ENCODE measurements around the gene GABPB2. TPM values are rescaled to one million over a fixed set of nuclear protein-coding genes. Genes with fewer than 3 reads are reported as not detected.

The GABPB2 gene
- polyA plus RNA-seq, 2 of the 4 experiments (the other 2 are of a cell fraction) = 2.4 to 9.9 TPM

DNA sequence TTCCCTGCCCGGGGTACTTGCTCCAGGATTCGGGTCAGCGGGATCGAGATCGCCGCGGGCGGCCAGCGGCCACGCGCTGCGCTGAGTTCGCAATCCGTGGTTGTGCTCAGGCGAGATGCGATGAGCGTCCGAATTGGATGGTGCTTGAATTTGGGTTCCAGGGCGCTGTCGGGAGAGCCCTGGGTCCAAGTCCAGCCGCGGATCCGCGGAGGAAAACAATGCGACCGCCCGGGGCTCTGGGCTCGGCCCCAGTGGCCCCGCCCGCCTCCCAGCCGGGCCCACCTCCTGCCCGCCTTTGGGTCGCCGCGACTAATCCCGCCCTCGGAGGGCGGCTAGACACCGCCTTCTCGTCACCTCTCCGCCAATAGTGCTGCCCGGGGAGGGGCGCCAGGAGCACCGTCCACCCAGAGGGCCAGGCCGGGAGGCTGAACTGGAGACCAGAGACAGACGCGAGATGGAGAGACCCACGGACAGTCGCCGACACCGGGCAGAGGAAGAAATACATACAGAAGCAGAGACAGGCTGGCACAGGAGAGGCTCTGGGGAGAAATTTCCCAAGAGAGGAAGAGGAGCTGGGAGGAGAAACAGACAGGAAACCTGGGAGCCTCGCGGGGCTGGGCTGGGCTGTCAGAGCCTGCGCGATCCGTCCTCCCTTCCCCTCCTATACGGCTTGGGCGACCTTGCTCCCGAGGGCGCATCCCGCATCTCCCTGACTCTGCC lies 76.0 kb downstream of the GABPB2 start, which contains the start of gene SEMA6C:
Gene SEMA6C (minus strand): TSS at position 220 of the 720 bp plus-strand sequence. CDS start 4,010 bp downstream, outside the sequence.
- DNase-seq (ENCODE audit: low read depth in 1 of 2, low spot score in 1 of 2) (peak; percentile 85 to 88), ATAC-seq (peak; percentile 97 to 99), FAIRE-seq (no peak)
- WGBS (ENCODE audit: missing lambda C conversion rate) = 6% methylated on average over 29 of the region's 61 CpGs
- Histone ChIP-seq H3K27ac (peak within 1 kb of the TSS; percentile 55 to 83), H3K4me3 (peak within 1 kb of the TSS; percentile 66), H3K4me2 (peak within 1 kb of the TSS; percentile 94), H3K9me3 (no peaks in the 10 kb centered on the region), H3K4me1 (peaks cover 10% of the 10 kb centered on the region; the same call in 2 of the 3 replicates)
- CTCF ChIA-PET = no interaction called here
- TF ChIP-seq POLR2A (IDR thresholded peaks at IDR 0.05; ENCODE audit: low read length) (peak; percentile 19; the same call in 1 of the 2 replicates), RAD21 (conservative IDR thresholded peaks at IDR 0.05 in 1 of 2, IDR thresholded peaks at IDR 0.05 in 1 of 2) (no peak), ESRRA (IDR thresholded peaks at IDR 0.05; ENCODE audit: borderline replicate concordance, low read length) (no peak), CEBPB (IDR thresholded peaks at IDR 0.05) (no peak), BHLHE40 (IDR thresholded peaks at IDR 0.05; ENCODE audit: low read depth, low read length) (no peak), PHF8 (IDR thresholded peaks at IDR 0.05; ENCODE audit: borderline replicate concordance, low read depth) (peak; percentile 43; the same call in 1 of the 2 replicates)
- POLR2A ChIA-PET = no interaction called here

DNA sequence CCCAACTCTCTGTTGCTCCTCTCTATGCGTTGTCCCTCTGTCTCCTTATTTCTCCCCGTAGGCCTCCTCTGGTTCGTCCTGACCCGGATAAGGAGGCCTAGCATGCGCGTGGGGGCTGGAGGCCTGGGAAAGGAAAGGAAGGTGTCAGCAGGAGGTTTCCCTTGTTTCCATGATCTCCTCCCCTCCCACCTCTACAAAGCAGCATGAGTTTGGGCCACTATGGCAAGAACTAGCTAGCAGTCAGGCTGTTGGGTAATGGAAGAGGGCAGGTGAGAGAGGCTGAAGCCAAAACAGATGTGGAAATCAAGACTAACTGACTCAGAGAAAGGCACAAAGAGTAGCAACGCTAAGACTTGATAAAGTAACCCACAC lies 76.6 kb downstream of the GABPB2 start:
- no peaks in the 10 kb centered on the region for H3K9me3 ChIP-seq
- ChIA-PET POLR2A (interaction anchor here (0.5 kb wide), 1 partner anchor 45 kb away, joined by 4 read pairs; no protein-coding TSS in a partner anchor), CTCF (no interaction called here)
- DNase-seq (ENCODE audit: low read depth in 1 of 2, low spot score in 1 of 2) = no peak
- peak overlapping the region; percentile 94 for H3K4me2 ChIP-seq
- 64% methylated on average over 7 of the region's 7 CpGs for WGBS (ENCODE audit: missing lambda C conversion rate)
- H3K27ac ChIP-seq = peak overlapping the region in 1 of 2 experiments; percentile 52; a peak in 2 of 6 replicates
- FAIRE-seq = no peak
- TF ChIP-seq, protein P1, sequence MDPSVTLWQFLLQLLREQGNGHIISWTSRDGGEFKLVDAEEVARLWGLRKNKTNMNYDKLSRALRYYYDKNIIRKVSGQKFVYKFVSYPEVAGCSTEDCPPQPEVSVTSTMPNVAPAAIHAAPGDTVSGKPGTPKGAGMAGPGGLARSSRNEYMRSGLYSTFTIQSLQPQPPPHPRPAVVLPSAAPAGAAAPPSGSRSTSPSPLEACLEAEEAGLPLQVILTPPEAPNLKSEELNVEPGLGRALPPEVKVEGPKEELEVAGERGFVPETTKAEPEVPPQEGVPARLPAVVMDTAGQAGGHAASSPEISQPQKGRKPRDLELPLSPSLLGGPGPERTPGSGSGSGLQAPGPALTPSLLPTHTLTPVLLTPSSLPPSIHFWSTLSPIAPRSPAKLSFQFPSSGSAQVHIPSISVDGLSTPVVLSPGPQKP (IDR thresholded peaks at IDR 0.05; ENCODE audit: low read depth, low read length) = no peak
- no peak for TF ChIP-seq NFE2L2 (conservative IDR thresholded peaks at IDR 0.05; ENCODE audit: low read length)
- TF ChIP-seq, protein P2, sequence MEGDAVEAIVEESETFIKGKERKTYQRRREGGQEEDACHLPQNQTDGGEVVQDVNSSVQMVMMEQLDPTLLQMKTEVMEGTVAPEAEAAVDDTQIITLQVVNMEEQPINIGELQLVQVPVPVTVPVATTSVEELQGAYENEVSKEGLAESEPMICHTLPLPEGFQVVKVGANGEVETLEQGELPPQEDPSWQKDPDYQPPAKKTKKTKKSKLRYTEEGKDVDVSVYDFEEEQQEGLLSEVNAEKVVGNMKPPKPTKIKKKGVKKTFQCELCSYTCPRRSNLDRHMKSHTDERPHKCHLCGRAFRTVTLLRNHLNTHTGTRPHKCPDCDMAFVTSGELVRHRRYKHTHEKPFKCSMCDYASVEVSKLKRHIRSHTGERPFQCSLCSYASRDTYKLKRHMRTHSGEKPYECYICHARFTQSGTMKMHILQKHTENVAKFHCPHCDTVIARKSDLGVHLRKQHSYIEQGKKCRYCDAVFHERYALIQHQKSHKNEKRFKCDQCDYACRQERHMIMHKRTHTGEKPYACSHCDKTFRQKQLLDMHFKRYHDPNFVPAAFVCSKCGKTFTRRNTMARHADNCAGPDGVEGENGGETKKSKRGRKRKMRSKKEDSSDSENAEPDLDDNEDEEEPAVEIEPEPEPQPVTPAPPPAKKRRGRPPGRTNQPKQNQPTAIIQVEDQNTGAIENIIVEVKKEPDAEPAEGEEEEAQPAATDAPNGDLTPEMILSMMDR (IDR thresholded peaks at IDR 0.05) = no peak
- no peak for TF ChIP-seq CBX2 (IDR thresholded peaks at IDR 0.05; ENCODE audit: borderline replicate concordance, low read depth)
- TF ChIP-seq FOSL2 (IDR thresholded peaks at IDR 0.05) = no peak
- TF ChIP-seq FOSL2 (CRISPR knock-in tag; IDR thresholded peaks at IDR 0.05) = no peak
- no peak for TF ChIP-seq CEBPB (IDR thresholded peaks at IDR 0.05)
- TF ChIP-seq ZFP36 (IDR thresholded peaks at IDR 0.05; ENCODE audit: borderline replicate concordance, partially characterized antibody) = no peak
- TF ChIP-seq RNF2 (IDR thresholded peaks at IDR 0.05; ENCODE audit: borderline replicate concordance, low read depth) = no peak
- no peak for TF ChIP-seq POLR2AphosphoS2 (conservative IDR thresholded peaks at IDR 0.05; ENCODE audit: low read length)
- no peak for TF ChIP-seq HOXA7 (CRISPR knock-in tag; IDR thresholded peaks at IDR 0.05)
- TF ChIP-seq MAZ (IDR thresholded peaks at IDR 0.05; ENCODE audit: borderline replicate concordance, low read depth, low read length) = no peak
- no peak for TF ChIP-seq HOXB13 (CRISPR knock-in tag; IDR thresholded peaks at IDR 0.05; ENCODE audit: low read depth)
- TF ChIP-seq NR3C1 (IDR thresholded peaks at IDR 0.05) = no peak
- TF ChIP-seq REST (IDR thresholded peaks at IDR 0.05) = no peak
- TF ChIP-seq JUNB (IDR thresholded peaks at IDR 0.05) = no peak
- no peak for TF ChIP-seq RARB (CRISPR knock-in tag; IDR thresholded peaks at IDR 0.05)
- no peak for TF ChIP-seq FOXS1 (CRISPR knock-in tag; IDR thresholded peaks at IDR 0.05)
- no peak for TF ChIP-seq SMC3 (IDR thresholded peaks at IDR 0.05)
- TF ChIP-seq RFX5 (IDR thresholded peaks at IDR 0.05) = no peak
- TF ChIP-seq HES2 (IDR thresholded peaks at IDR 0.05) = no peak
- ATAC-seq = peak in 1 of 2 experiments; percentile 6; a peak in 2 of 6 replicates
- H3K4me3 ChIP-seq = peak overlapping the region; percentile 66
- H3K4me1 ChIP-seq = peaks cover 10% of the 10 kb centered on the region; the same call in 2 of the 3 replicates

Measured in A549 (cell line).